Muscle layer of duodenum (tissue), 2 donors: Measurements from ENCODE around the gene ARMC12.
A peak's percentile ranks its signal among the peaks of the same experiment; 100 is the strongest.

ENCODE experiments used
- H3K27ac ChIP-seq: one replicate; pipeline ENCODE4 v1.7.0; 2013; ENCODE audit warnings: mild to moderate bottlenecking, low read length
- H3K27me3 ChIP-seq: one replicate; pipeline ENCODE4 v1.7.0; 2013; ENCODE audit warnings: low read depth, mild to moderate bottlenecking, control low read depth, low read length
- H3K36me3 ChIP-seq, 2 donors: one replicate each; pipeline ENCODE4 v1.7.0; 2013; ENCODE audit warnings: low read length in 2 of 2, control low read depth in 1 of 2, mild to moderate bottlenecking in 1 of 2; ENCODE audit not compliant: insufficient read depth in 2 of 2, control insufficient read depth in 1 of 2
- H3K4me1 ChIP-seq, 2 donors: one replicate each; pipeline ENCODE4 v1.7.0; 2013; ENCODE audit warnings: low read length in 2 of 2, mild to moderate bottlenecking in 2 of 2, control low read depth in 1 of 2, moderate library complexity in 1 of 2; ENCODE audit not compliant: insufficient read depth in 2 of 2, control insufficient read depth in 1 of 2
- H3K4me3 ChIP-seq, 2 donors: one replicate each; pipeline ENCODE4 v1.7.0; 2013; ENCODE audit warnings: low read length in 2 of 2, low read depth in 1 of 2, mild to moderate bottlenecking in 1 of 2
- H3K9me3 ChIP-seq, 2 donors: one replicate each; pipeline ENCODE4 v1.7.0; 2013; ENCODE audit warnings: low read length in 2 of 2, control low read depth in 1 of 2, mild to moderate bottlenecking in 1 of 2; ENCODE audit not compliant: control insufficient read depth in 1 of 2
- donor health status: healthy.

Gene ARMC12

GRCh38 chr6:35719830-35720733, 16.8 kb upstream of the ARMC12 start:
- no peaks in the 10 kb centered on the region for H3K36me3 ChIP-seq
- H3K27me3 ChIP-seq, result no peaks in the 10 kb centered on the region
- peak overlapping the region; percentile 64 for H3K27ac ChIP-seq
- peak overlapping the region in 1 of 2 donors; percentile 48 for H3K4me3 ChIP-seq
- no peaks in the 10 kb centered on the region for H3K9me3 ChIP-seq
- H3K4me1 ChIP-seq, result peaks cover 28 to 46% of the 10 kb centered on the region in 2 donors

GRCh38 chr6:35722121-35722761, 14.6 kb upstream of the ARMC12 start:
- Histone ChIP-seq H3K27ac (peak overlapping the region; percentile 27), H3K4me1 (peaks cover 48 to 60% of the 10 kb centered on the region in 2 donors), H3K4me3 (no peak overlapping the region), H3K27me3 (no peaks in the 10 kb centered on the region), H3K36me3 (no peaks in the 10 kb centered on the region), H3K9me3 (no peaks in the 10 kb centered on the region)

- Histone ChIP-seq H3K4me3 (no peak overlapping the region), H3K36me3 (no peaks in the 10 kb centered on the region), H3K9me3 (no peaks in the 10 kb centered on the region), H3K4me1 (peaks cover 52% of the 10 kb centered on the region in 2 donors), H3K27me3 (no peaks in the 10 kb centered on the region), H3K27ac (peak overlapping the region; percentile 95)
Measured at GRCh38 chr6:35723587-35723986, 13.2 kb upstream of the ARMC12 start.

- H3K36me3 ChIP-seq, result no peaks in the 10 kb centered on the region
- H3K9me3 ChIP-seq, result no peaks in the 10 kb centered on the region
- H3K27ac ChIP-seq, result peak overlapping the region; percentile 95
- H3K27me3 ChIP-seq, result no peaks in the 10 kb centered on the region
- H3K4me1 ChIP-seq, result peaks cover 51 to 52% of the 10 kb centered on the region in 2 donors
- no peak overlapping the region for H3K4me3 ChIP-seq
Measured at GRCh38 chr6:35724059-35724458, 12.8 kb upstream of the ARMC12 start.

- H3K27ac ChIP-seq, result peak overlapping the region; percentile 95
- no peak overlapping the region for H3K4me3 ChIP-seq
- H3K9me3 ChIP-seq, result no peaks in the 10 kb centered on the region
- peaks cover 51 to 54% of the 10 kb centered on the region in 2 donors for H3K4me1 ChIP-seq
- no peaks in the 10 kb centered on the region for H3K27me3 ChIP-seq
- H3K36me3 ChIP-seq, result no peaks in the 10 kb centered on the region
Measured at GRCh38 chr6:35724471-35724870, 12.4 kb upstream of the ARMC12 start.

GRCh38 chr6:35725081-35725708, 11.6 kb upstream of the ARMC12 start:
- Histone ChIP-seq H3K36me3 (no peaks in the 10 kb centered on the region), H3K27ac (peak overlapping the region; percentile 95), H3K4me3 (peak overlapping the region in 1 of 2 donors; percentile 37), H3K27me3 (no peaks in the 10 kb centered on the region), H3K9me3 (no peaks in the 10 kb centered on the region), H3K4me1 (peaks cover 51 to 55% of the 10 kb centered on the region in 2 donors)

GRCh38 chr6:35725721-35726438, 11.0 kb upstream of the ARMC12 start:
- peak overlapping the region; percentile 2 to 37 for H3K4me3 ChIP-seq
- H3K27me3 ChIP-seq, result no peaks in the 10 kb centered on the region
- peaks cover 49 to 55% of the 10 kb centered on the region in 2 donors for H3K4me1 ChIP-seq

GRCh38 chr6:35727231-35727934, 9.4 kb upstream of the ARMC12 start:
- Histone ChIP-seq H3K36me3 (no peaks in the 10 kb centered on the region), H3K27ac (peak overlapping the region; percentile 95), H3K4me3 (peak overlapping the region; percentile 28 to 46), H3K9me3 (no peaks in the 10 kb centered on the region), H3K4me1 (peaks cover 46 to 55% of the 10 kb centered on the region in 2 donors), H3K27me3 (no peaks in the 10 kb centered on the region)

More at GRCh38 chr6:35725721-35726438, 11.0 kb upstream of the ARMC12 start:
- Histone ChIP-seq H3K9me3 (no peaks in the 10 kb centered on the region), H3K27ac (peak overlapping the region; percentile 95), H3K36me3 (no peaks in the 10 kb centered on the region)

GRCh38 chr6:35727935-35728682, 8.7 kb upstream of the ARMC12 start:
- Histone ChIP-seq H3K36me3 (no peaks in the 10 kb centered on the region), H3K4me3 (peak overlapping the region; percentile 61 to 63), H3K9me3 (no peaks in the 10 kb centered on the region), H3K27me3 (no peaks in the 10 kb centered on the region), H3K27ac (peak overlapping the region; percentile 98), H3K4me1 (peaks cover 50 to 59% of the 10 kb centered on the region in 2 donors)
